ENCODE data around the gene INPP5D. TPM values are rescaled to one million over a fixed set of nuclear protein-coding genes. Genes with fewer than 3 reads are reported as not detected.

INPP5D gene
- total and polyA plus RNA-seq, 2 of the 8 experiments (the other 6 are each of a cell fraction or from before 2014, with no cell fraction given), result 4.5 to 7.1 TPM

DNA sequence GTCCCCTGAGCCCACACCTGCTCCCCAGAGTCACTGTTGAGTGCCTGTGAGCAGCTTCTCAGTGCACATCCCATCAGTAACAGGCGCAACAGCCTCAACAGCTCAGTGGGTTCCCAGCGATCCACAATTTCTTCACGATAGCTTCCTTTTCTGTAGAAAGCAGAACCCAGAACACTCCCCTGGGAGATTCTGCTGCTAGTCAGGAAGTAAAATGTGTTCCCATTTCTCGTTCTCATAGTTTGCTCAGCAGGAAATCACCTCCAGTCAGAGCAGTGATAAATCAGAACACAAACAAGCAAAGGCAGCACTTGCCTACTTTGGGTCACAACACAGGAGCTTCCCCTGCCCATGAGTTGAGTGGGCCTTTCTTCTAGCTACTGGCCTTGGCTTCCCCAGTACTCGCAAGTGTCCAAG, 142.4 kb downstream of the INPP5D start:
- Histone ChIP-seq H4K20me1 (replicated peaks in 1 of 2; ENCODE audit: control insufficient read depth in 1 of 2, insufficient read depth in 2 of 2, low read length in 2 of 2) (no peaks in the 10 kb centered on the region), H2BK20ac (ENCODE audit: low read length) (no peak overlapping the region), H3K36me3 (ENCODE audit: control insufficient read depth in 2 of 4, insufficient read depth in 4 of 4, low read length in 3 of 4) (no peaks in the 10 kb centered on the region; a peak in 2 of 8 replicates), H2BK5ac (ENCODE audit: low read depth, low read length) (no peak overlapping the region), H2BK120ac (replicated peaks; ENCODE audit: low read depth, low read length) (no peak overlapping the region), H3K14ac (ENCODE audit: insufficient read length) (no peak overlapping the region), H2AK5ac (ENCODE audit: low read depth, low read length) (no peak overlapping the region), H3K4me3 (ENCODE audit: extremely low read depth in 1 of 4, insufficient read depth in 2 of 4, low read depth in 3 of 4, low read length in 4 of 4) (no peak overlapping the region), H2BK12ac (ENCODE audit: low read depth, low read length) (no peak overlapping the region), H3K27ac (ENCODE audit: low read depth, low read length) (no peak overlapping the region), H3K4me2 (ENCODE audit: insufficient read depth in 1 of 2, low read depth in 2 of 2, low read length in 2 of 2) (no peak overlapping the region), H3K4me1 (replicated peaks in 1 of 4; ENCODE audit: control insufficient read depth in 3 of 4, insufficient read depth in 4 of 4, low read length in 3 of 4) (peaks cover 0 to 3% (median under 1%) of the 10 kb centered on the region in 4 experiments; a peak in 2 of 7 replicates), H3K79me1 (ENCODE audit: low read depth, low read length) (no peaks in the 10 kb centered on the region), H3K79me2 (ENCODE audit: control insufficient read depth in 1 of 2, insufficient read depth in 2 of 2, low read length in 2 of 2) (no peaks in the 10 kb centered on the region), H3K56ac (replicated peaks; ENCODE audit: insufficient read length, low read depth, low read length) (no peak overlapping the region), H2BK15ac (ENCODE audit: low read length) (no peak overlapping the region), H3K9me3 (ENCODE audit: insufficient read depth in 2 of 2, low read depth in 1 of 2, low read length in 1 of 2) (peaks cover 0 to 6% of the 10 kb centered on the region in 2 experiments; a peak in 2 of 4 replicates), H3K9ac (replicated peaks in 1 of 4; ENCODE audit: extremely low read depth in 1 of 4, low read depth in 3 of 4, low read length in 3 of 4) (no peak overlapping the region), H3K4ac (replicated peaks; ENCODE audit: insufficient read length, low read depth, low read length) (no peak overlapping the region), H3K23ac (ENCODE audit: insufficient read length) (no peak overlapping the region), H3K23me2 (ENCODE audit: low read depth, low read length) (no peaks in the 10 kb centered on the region), H3K18ac (ENCODE audit: extremely low read depth, low read length) (no peak overlapping the region), H3K27me3 (replicated peaks in 1 of 4; ENCODE audit: control insufficient read depth in 3 of 4, extremely low read depth in 1 of 4, insufficient read depth in 3 of 4, low read length in 3 of 4) (no peaks in the 10 kb centered on the region; a peak in 1 of 7 replicates), H2AFZ (ENCODE audit: low read length) (no peak overlapping the region), H4K8ac (ENCODE audit: extremely low read depth, insufficient read depth, low read length) (no peak overlapping the region), H4K5ac (ENCODE audit: insufficient read length, low read depth, low read length) (no peak overlapping the region), H4K91ac (replicated peaks; ENCODE audit: insufficient read length, low read length) (no peak overlapping the region)
- FAIRE-seq, result no peak
- WGBS, 2 experiments (ENCODE audit: extremely low coverage in 1 of 2, insufficient coverage in 1 of 2, insufficient read length in 1 of 2, insufficient replicate concordance in 2 of 2, low coverage in 1 of 2, low lambda C conversion rate in 2 of 2, missing lambda C conversion rate in 1 of 2), result 95% methylated on average over 5 of the region's 5 CpGs; no CpG with 5 or more reads in 1 of the 2 experiments
- DNase-seq (ENCODE audit: low read depth in 1 of 2, low spot score in 2 of 2), result no peak
- TF ChIP-seq, protein P1, sequence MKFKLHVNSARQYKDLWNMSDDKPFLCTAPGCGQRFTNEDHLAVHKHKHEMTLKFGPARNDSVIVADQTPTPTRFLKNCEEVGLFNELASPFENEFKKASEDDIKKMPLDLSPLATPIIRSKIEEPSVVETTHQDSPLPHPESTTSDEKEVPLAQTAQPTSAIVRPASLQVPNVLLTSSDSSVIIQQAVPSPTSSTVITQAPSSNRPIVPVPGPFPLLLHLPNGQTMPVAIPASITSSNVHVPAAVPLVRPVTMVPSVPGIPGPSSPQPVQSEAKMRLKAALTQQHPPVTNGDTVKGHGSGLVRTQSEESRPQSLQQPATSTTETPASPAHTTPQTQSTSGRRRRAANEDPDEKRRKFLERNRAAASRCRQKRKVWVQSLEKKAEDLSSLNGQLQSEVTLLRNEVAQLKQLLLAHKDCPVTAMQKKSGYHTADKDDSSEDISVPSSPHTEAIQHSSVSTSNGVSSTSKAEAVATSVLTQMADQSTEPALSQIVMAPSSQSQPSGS (IDR thresholded peaks at IDR 0.05; ENCODE audit: low read length), result no peak
- TF ChIP-seq TAF1 (IDR thresholded peaks at IDR 0.05; ENCODE audit: low read depth, low read length) (no peak), SAP30 (IDR thresholded peaks at IDR 0.05; ENCODE audit: insufficient read depth, insufficient replicate concordance, low read length) (no peak)
- CTCF ChIA-PET (ENCODE audit: partially characterized antibody), result interaction anchor here (0.9 to 1.4 kb wide), 2 partner anchors 21 to 49 kb away, joined by 4 read pairs; partner anchors contain the start of gene ATG16L1
- POLR2A ChIA-PET (ENCODE audit: partially characterized antibody), result no interaction called here

All from H1 (cell line).